Left cardiac atrium (tissue), 4 donors: ENCODE data around the gene RPL13. TPM values are rescaled to one million over a fixed set of nuclear protein-coding genes. Genes with fewer than 3 reads are reported as not detected.
"Not testable (repeated sequence)": the region's sequence is repeated elsewhere in the genome, so short reads cannot be mapped to it uniquely, and the experiment has no call there.

Source experiments
- ATAC-seq, 2 donors: fragments of 200-7000 bp; cut with Tn5 transposase; one replicate each; pipeline ENCODE4 v1.9.1; 2020; ENCODE audit warnings: mild to moderate bottlenecking in 2 of 2, moderate library complexity in 2 of 2
- DNase-seq: peaks from one replicate; pipeline ENCODE4 v3.0.0-alpha.2; 2020
- intact Hi-C, 2 donors: fragments of 100-400 bp; cut with DNase I; formaldehyde crosslinking; loops; one replicate each; pipeline versions ENCODE4 v1.14.1 to v1.15.1; 2022 to 2023
- total RNA-seq, 2 donors: library from RNA; stranded (reverse); fragmentation: NEBNext Ultra II Directional; extraction: Animal tissue kit (Norgen Biotek cat#: 25700); gene quantifications; one replicate each; pipeline ENCODE4 v1.2.1, GENCODE V29; 2021
- donor health status: DM: no; HTN: yes; CAD: no.
- donor health status: DM: no; HTN: yes; CAD: no; lungs with severe emphysema.
- donor health status: DM: yes; HTN: yes; CAD: no.
- donor health status: Dilated cardiomyopathy.

Gene RPL13
- total RNA-seq, 2 donors from 2014 or later: 1,319 to 1,367 TPM

DNA sequence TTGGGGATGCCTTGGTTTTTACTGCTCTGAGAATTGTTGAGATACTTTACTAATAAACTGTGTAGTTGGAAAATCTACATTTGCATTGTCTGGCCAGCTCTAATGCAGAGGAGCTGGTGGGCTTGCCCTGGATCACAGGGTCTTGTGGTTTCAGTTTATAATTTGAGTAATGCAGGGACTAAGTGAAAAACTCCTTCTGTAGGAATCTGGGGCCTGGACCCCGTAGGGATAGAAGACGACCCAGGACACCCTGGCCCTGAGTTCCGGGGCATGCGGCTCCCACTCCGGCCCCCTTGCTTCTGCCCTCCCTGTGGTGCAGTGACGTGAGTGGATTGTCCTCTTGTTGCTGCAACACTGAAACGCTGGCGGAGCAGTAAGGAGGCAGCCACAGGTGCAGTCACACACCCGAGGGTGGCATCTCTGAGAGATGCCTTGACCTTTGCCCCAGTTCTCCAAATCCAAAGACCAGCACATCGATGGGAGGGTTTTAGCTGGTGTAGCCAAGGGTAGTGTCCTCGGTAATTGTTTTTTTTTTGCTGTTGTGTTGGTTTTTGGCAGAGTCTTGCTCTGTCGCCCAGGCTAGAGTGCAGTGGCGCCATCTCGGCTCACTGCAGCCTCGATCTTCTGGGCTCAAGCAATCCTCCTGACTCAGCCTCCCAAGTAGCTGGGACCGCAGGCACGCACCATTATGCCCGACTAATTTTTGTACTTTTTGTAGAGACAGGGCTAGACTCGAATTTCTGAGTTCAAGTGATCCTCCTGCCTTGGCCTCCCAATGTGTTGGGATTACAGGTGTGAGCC, 2.6 kb upstream of the RPL13 start:
- ATAC-seq (no peak), DNase-seq (no peak)
- intact Hi-C loops: loop anchor here (5.0 kb wide), 1 partner anchor 226 kb away; no protein-coding TSS in a partner anchor

- DNase-seq (no peak), ATAC-seq (no peak)
Observed at GRCh38 chr16:89561142-89561883, 831 bp downstream of the RPL13 start.

GRCh38 chr16:89561884-89562599, 1.6 kb downstream of the RPL13 start:
- intact Hi-C loops: no loop called here
- DNase-seq (no peak), ATAC-seq (no peak)

More at GRCh38 chr16:89561142-89561883, 831 bp downstream of the RPL13 start:
- intact Hi-C loops: no loop called here

GRCh38 chr16:89562939-89563338, 2.5 kb downstream of the RPL13 start:
- intact Hi-C loops: no loop called here
- no peak for DNase-seq
- ATAC-seq: no peak

- ATAC-seq: no peak
- DNase-seq: no peak
- intact Hi-C loops: no loop called here
Observed at GRCh38 chr16:89563639-89564392, 3.3 kb downstream of the RPL13 start.

GRCh38 chr16:89564476-89565255, 4.2 kb downstream of the RPL13 start:
- no peak for DNase-seq
- intact Hi-C loops: no loop called here
- ATAC-seq: no peak

- intact Hi-C loops: no loop called here
- ATAC-seq: no peak
Observed at GRCh38 chr16:89565256-89565505, 4.7 kb downstream of the RPL13 start.

DNA sequence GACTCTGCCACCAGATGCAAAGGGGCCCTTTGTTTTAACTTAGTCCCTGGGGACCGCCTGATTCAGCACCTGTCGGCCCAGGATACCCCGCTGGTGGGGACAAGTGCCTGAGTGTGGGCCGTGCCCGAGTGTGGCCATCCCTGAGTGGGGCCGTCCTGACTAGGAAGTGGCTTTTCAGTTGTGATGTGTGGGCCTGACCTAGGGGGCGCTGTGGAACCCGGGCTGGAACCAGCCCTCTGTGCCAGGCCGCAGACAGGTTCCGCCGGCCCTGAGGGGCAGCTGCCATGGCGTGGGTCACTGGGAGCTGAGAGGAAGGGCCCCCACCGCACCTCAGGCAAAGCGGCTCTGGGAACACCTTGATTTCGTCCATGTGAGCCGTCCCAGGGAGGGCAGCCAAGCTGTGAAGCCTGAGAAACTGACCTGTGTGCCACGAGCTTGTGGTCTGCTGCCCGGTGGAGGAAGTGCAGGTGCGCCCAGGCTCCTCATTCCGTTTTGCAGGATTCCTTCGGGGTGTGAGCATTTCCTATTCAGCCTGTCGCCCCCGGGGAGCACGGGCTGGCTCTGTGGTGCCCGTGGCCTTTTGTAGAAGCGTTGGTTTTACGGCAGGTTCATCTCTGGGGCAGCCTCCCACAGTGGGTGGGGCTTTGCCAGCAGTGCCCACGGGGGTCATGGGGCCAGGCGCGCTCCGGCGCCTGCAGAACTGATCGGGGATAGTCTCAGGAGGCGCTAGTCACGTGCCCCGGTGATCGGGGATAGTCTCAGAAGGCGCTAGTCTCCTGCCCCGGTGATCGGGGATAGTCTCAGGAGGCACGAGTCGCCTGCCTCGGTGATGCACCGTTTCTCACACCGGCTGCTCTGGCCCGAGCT, 5.3 kb downstream of the RPL13 start:
- DNase-seq (peak; percentile 57), ATAC-seq (peak; percentile 29 to 47)
- intact Hi-C loops: no loop called here

More at GRCh38 chr16:89565256-89565505, 4.7 kb downstream of the RPL13 start:
- DNase-seq: no peak

- no peak for DNase-seq
- intact Hi-C loops: no loop called here
- no peak for ATAC-seq
Observed at GRCh38 chr16:89567656-89568594, 7.4 kb downstream of the RPL13 start.

DNA sequence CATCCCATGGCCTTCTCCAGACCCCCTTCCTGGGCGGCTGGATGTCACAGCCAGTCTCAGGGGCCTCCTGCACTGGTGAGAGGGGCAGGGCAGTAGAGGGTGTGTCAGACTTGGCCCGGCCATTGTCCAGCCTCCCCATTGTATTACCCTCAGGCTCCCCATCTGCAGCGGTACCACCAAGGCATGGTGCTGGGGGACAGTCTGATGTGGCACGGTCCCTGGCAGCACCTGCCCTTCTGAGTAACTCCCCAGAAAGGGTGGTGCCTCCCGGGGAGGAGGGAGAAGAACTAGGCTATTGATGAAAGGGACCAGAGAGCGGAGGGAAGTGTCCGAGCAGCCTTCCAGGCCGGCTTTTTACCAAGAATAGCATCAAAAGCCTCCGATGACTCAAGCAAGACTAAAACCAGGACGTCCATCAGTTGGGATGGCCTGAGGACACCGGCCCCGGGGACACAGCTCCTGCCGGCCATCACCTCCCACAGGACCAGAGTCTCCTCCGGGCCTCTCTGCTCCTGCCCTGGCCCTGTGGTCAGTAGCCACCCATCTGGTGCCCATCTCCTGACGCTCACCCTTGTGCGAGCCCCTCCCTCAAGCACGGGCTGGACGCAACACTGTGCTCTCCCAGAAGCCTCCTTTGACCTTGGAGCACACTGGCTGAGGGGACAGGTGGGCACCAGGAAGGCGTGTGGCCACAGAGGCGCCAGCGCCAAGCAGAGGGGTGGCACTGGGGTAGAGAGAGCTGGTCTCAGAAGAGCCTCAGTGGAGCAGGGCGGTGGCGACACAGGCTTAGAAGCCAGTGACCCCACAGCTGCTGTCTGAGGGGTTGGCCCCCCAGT, 9.2 kb downstream of the RPL13 start:
- intact Hi-C loops: loop anchor here in 1 of 2 donors (5.0 kb wide), 1 partner anchor 73 kb away; no protein-coding TSS in a partner anchor
- ATAC-seq (no peak), DNase-seq (no peak)

GRCh38 chr16:89570342-89570923, 10.0 kb downstream of the RPL13 start:
- intact Hi-C loops: loop anchor here in 1 of 2 donors (5.0 kb wide), 1 partner anchor 72 kb away; no protein-coding TSS in a partner anchor
- no peak for DNase-seq
- no peak for ATAC-seq

- intact Hi-C loops: loop anchor here in 1 of 2 donors (5.0 kb wide), 1 partner anchor 71 kb away; no protein-coding TSS in a partner anchor
- DNase-seq: not testable (repeated sequence)
Observed at GRCh38 chr16:89570983-89571598, 10.6 kb downstream of the RPL13 start.

GRCh38 chr16:89571636-89572035, 11.2 kb downstream of the RPL13 start:
- no peak for ATAC-seq
- intact Hi-C loops: loop anchor here in 1 of 2 donors (5.0 kb wide), 1 partner anchor 71 kb away; no protein-coding TSS in a partner anchor
- no peak for DNase-seq

More at GRCh38 chr16:89570983-89571598, 10.6 kb downstream of the RPL13 start:
- ATAC-seq: not testable (repeated sequence)

- no peak for ATAC-seq
- intact Hi-C loops: loop anchor here in 1 of 2 donors (5.0 kb wide), 1 partner anchor 70 kb away; no protein-coding TSS in a partner anchor
Observed at GRCh38 chr16:89572073-89572484, 11.6 kb downstream of the RPL13 start.

More at GRCh38 chr16:89572073-89572484, 11.6 kb downstream of the RPL13 start:
- DNase-seq: no peak
